Activated naive CD4-positive, alpha-beta T cell treated with anti-CD3 and anti-CD28 coated beads for 36 hours (primary cell): ENCODE data around the gene BCL11B. TPM values are rescaled to one million over a fixed set of nuclear protein-coding genes. Genes with fewer than 3 reads are reported as not detected.

Experiments
- CTCF ChIA-PET: fragments of 350-600 bp; sonication (Branson Sonifier 250); formaldehyde crosslinking; loops from one replicate; lab custom pipeline; 2021; ENCODE audit warnings: antibody characterized with exemption; lab: Charles Lee
- DNase-seq: peaks from one replicate; pipeline ENCODE4 v3.0.0-alpha.2; 2020
- H3K27ac Mint-ChIP-seq: one replicate; pipeline ENCODE4 v1.8.0; 2021; ENCODE audit warnings: mild to moderate bottlenecking, mixed read lengths
- H3K27me3 Mint-ChIP-seq: one replicate; pipeline ENCODE4 v1.8.0; 2021; ENCODE audit warnings: low read depth, mixed read lengths
- H3K36me3 Mint-ChIP-seq: one replicate; pipeline ENCODE4 v1.8.0; 2021; ENCODE audit warnings: low read depth, mixed read lengths
- H3K4me1 Mint-ChIP-seq: one replicate; pipeline ENCODE4 v1.8.0; 2021; ENCODE audit warnings: low read depth, mixed read lengths
- H3K4me3 Mint-ChIP-seq: one replicate; pipeline ENCODE4 v1.8.0; 2021; ENCODE audit warnings: mild to moderate bottlenecking, moderate library complexity, mixed read lengths
- H3K9me3 Mint-ChIP-seq: one replicate; pipeline ENCODE4 v1.8.0; 2021; ENCODE audit warnings: mixed read lengths
- intact Hi-C: fragments of 100-400 bp; cut with micrococcal nuclease; formaldehyde crosslinking; loops from one replicate; pipeline ENCODE4 v1.15.1; 2023
- total RNA-seq, 2 experiments: library from RNA; stranded (reverse); gene quantifications; one replicate each; pipeline ENCODE4 v1.2.3, GENCODE V29; 2021

BCL11B gene
- total RNA-seq, 2 experiments from 2014 or later = 71.7 to 71.9 TPM

- H3K36me3 Mint-ChIP-seq = peaks cover 19% of the 10 kb centered on the region
- intact Hi-C loops = loop anchor here (1.0 to 10.0 kb wide), 12 partner anchors 196 to 1966 kb away; partner anchors contain the start of genes CCNK and EVL
- peak; percentile 73 for DNase-seq
- CTCF ChIA-PET = interaction anchor here (0.9 to 1.4 kb wide), 5 partner anchors 23 to 95 kb away, joined by 3 to 4 read pairs (median 3); no protein-coding TSS in a partner anchor
- peaks cover 33% of the 10 kb centered on the region for H3K4me1 Mint-ChIP-seq
- peak overlapping the region; percentile 97 for H3K27ac Mint-ChIP-seq
- no peaks in the 10 kb centered on the region for H3K9me3 Mint-ChIP-seq
- H3K27me3 Mint-ChIP-seq = no peaks in the 10 kb centered on the region
- H3K4me3 Mint-ChIP-seq = peak overlapping the region; percentile 96
Measured at GRCh38 chr14:99272899-99273765, 1.1 kb upstream of the BCL11B start.

DNA sequence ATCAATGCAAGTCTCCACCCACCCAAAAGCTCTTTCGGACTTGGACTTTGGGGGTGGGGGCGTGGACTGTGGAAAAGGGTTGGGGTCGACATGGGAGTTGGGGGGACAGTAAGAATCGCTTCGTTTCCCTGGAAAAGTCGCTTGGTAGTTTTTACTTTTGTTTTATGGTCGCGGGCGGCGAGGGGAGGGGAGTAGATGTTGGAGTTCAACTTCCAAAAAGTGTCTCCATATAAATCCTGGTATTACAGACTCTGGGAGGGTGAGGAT, 568 bp upstream of the BCL11B start:
- no peak for DNase-seq
- peak overlapping the region; percentile 96 for H3K4me3 Mint-ChIP-seq
- CTCF ChIA-PET = interaction anchor here (0.6 to 1.4 kb wide), 7 partner anchors 22 to 1062 kb away, joined by 3 to 7 read pairs (median 4); no protein-coding TSS in a partner anchor
- H3K36me3 Mint-ChIP-seq = peaks cover 24% of the 10 kb centered on the region
- peak overlapping the region; percentile 97 for H3K27ac Mint-ChIP-seq
- H3K9me3 Mint-ChIP-seq = no peaks in the 10 kb centered on the region
- intact Hi-C loops = loop anchor here (1.0 to 10.0 kb wide), 12 partner anchors 196 to 1965 kb away; partner anchors contain the start of genes CCNK and EVL
- H3K27me3 Mint-ChIP-seq = no peaks in the 10 kb centered on the region
- peaks cover 27% of the 10 kb centered on the region for H3K4me1 Mint-ChIP-seq

DNA sequence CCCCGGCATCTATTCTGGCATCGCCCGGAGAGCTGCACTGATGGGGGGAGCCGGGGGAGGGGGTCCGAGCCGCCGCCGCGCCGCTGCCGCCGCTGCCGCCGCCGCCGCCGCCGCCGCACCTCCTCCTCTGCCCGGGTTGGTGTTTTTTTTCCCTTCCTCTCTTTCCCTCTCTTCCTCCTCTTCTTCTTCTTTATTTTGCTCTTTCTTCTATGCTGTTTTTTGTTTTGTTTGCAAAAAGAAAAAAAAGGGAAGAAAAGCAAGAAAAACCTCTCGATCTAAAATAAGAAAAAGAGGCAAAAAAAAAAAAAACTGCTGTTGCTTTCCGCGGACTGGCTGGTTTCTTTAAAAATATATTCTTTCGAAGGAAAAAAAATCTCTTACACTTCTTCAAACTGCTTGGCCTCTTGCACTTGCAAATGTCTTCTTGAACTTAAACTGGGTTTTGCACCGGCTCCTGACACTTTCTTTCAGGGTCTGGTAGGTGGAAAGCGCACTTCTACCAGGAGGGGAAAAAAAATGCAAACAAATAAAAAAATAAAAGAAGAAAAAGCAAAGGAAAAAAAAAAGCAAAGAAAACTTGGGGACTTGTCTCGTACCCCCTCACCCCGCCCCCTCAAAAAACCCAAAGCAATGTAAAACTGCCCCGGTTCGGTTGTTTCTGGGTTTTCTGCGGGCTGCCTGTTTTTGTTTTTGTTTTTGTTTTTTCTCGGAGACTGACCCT, 616 bp downstream of the BCL11B start:
- DNase-seq = no peak
- Mint-ChIP-seq H3K27ac (peak overlapping the region; percentile 97), H3K4me3 (peak overlapping the region; percentile 96), H3K4me1 (peaks cover 22% of the 10 kb centered on the region), H3K9me3 (no peaks in the 10 kb centered on the region), H3K27me3 (no peaks in the 10 kb centered on the region), H3K36me3 (peaks cover 34% of the 10 kb centered on the region)
- CTCF ChIA-PET = interaction anchor here (0.6 to 1.4 kb wide), 8 partner anchors 9 to 1134 kb away, joined by 3 to 7 read pairs (median 3); no protein-coding TSS in a partner anchor
- intact Hi-C loops = loop anchor here (5.0 to 10.0 kb wide), 4 partner anchors 567 to 1964 kb away; partner anchors contain the start of gene EVL

GRCh38 chr14:99270458-99271220, 1.4 kb downstream of the BCL11B start:
- H3K27ac Mint-ChIP-seq = peak overlapping the region; percentile 97
- H3K9me3 Mint-ChIP-seq = no peaks in the 10 kb centered on the region
- H3K4me3 Mint-ChIP-seq = peak overlapping the region; percentile 96
- no peaks in the 10 kb centered on the region for H3K27me3 Mint-ChIP-seq
- CTCF ChIA-PET = interaction anchor here (0.6 to 1.1 kb wide), 3 partner anchors 8 to 1095 kb away, joined by 3 to 4 read pairs (median 3); no protein-coding TSS in a partner anchor
- H3K4me1 Mint-ChIP-seq = peaks cover 21% of the 10 kb centered on the region
- intact Hi-C loops = loop anchor here (5.0 to 10.0 kb wide), 4 partner anchors 566 to 1963 kb away; partner anchors contain the start of gene EVL
- DNase-seq = peak; percentile 45
- peaks cover 37% of the 10 kb centered on the region for H3K36me3 Mint-ChIP-seq

- CTCF ChIA-PET = interaction anchor here (0.7 to 3.9 kb wide), 5 partner anchors 24 to 80 kb away, joined by 3 to 20 read pairs (median 4); no protein-coding TSS in a partner anchor
- peak; percentile 22 for DNase-seq
Measured at GRCh38 chr14:99268810-99269707, 2.9 kb downstream of the BCL11B start.

GRCh38 chr14:99267837-99268781, 3.9 kb downstream of the BCL11B start:
- Mint-ChIP-seq H3K4me3 (peak overlapping the region; percentile 96), H3K27ac (peak overlapping the region; percentile 95), H3K27me3 (no peaks in the 10 kb centered on the region), H3K36me3 (peaks cover 59% of the 10 kb centered on the region), H3K9me3 (no peaks in the 10 kb centered on the region), H3K4me1 (peaks cover 34% of the 10 kb centered on the region)
- intact Hi-C loops = loop anchor here (2.0 to 10.0 kb wide), 4 partner anchors 326 to 1073 kb away; no protein-coding TSS in a partner anchor
- CTCF ChIA-PET = interaction anchor here (0.6 to 5.0 kb wide), 17 partner anchors 16 to 1125 kb away, joined by 3 to 44 read pairs (median 4); no protein-coding TSS in a partner anchor
- peak; percentile 52 for DNase-seq

More at GRCh38 chr14:99268810-99269707, 2.9 kb downstream of the BCL11B start:
- Mint-ChIP-seq H3K27me3 (no peaks in the 10 kb centered on the region), H3K4me3 (peak overlapping the region; percentile 96), H3K36me3 (peaks cover 51% of the 10 kb centered on the region), H3K27ac (peak overlapping the region; percentile 95), H3K9me3 (no peaks in the 10 kb centered on the region), H3K4me1 (peaks cover 24% of the 10 kb centered on the region)
- intact Hi-C loops = loop anchor here (5.0 to 10.0 kb wide), 3 partner anchors 327 to 754 kb away; no protein-coding TSS in a partner anchor

GRCh38 chr14:99267381-99267780, 4.6 kb downstream of the BCL11B start:
- Mint-ChIP-seq H3K36me3 (peaks cover 67% of the 10 kb centered on the region), H3K9me3 (no peaks in the 10 kb centered on the region), H3K27ac (peak overlapping the region; percentile 95), H3K27me3 (no peaks in the 10 kb centered on the region), H3K4me1 (peaks cover 37% of the 10 kb centered on the region), H3K4me3 (peak overlapping the region; percentile 96)
- CTCF ChIA-PET = interaction anchor here (0.6 to 5.0 kb wide), 19 partner anchors 15 to 1125 kb away, joined by 3 to 44 read pairs (median 4); no protein-coding TSS in a partner anchor
- DNase-seq = no peak
- intact Hi-C loops = loop anchor here (2.0 to 10.0 kb wide), 4 partner anchors 325 to 1073 kb away; no protein-coding TSS in a partner anchor

DNA sequence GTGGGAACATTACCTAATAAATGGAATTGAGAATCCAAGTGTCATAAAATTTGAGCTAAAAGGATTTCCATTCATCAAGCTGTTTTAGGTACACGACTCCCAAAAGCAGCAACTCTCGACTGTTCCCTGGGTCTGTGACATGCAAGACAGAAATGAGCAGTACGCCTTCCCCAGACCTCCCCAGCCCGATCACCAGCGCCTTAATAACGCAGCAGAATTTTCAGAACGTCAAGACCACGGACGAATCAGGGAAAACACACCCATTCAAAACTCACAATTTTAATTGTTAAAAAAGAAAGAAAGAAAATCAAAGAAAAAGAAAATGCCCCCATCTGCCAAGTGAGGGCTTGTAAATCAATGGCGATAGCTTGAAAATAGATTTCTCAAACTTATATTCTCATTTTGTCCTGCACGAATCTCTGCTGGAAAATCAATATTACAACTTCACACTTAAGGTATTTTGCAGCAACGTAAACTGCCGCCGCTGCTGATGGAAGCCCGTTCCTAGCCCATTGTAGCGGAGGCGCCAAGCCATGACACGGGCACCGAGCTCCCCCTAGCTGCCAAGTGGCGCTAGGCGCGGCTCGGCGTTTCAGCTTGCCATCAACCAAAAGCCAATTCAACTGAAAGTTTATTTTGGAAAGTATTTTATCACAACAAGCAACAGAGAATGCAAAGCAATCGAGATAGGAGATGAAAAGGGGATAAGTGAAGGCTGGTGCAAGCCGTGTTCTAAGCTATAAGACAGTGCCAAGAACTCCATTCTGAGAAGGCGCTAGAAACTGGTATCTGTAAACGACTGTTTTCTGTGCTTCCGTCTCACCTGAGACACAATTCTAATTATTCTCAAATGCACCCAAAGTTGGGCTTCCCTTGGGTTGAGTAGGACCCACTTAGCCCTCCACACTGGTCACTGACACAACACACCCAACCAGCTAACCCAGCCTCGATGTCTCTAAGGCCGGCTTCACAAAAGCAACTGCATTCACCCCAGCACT, 5.5 kb downstream of the BCL11B start:
- CTCF ChIA-PET = interaction anchor here (0.6 to 5.0 kb wide), 23 partner anchors 11 to 1037 kb away, joined by 3 to 44 read pairs (median 5); no protein-coding TSS in a partner anchor
- intact Hi-C loops = loop anchor here (1.0 to 10.0 kb wide), 5 partner anchors 74 to 1072 kb away; no protein-coding TSS in a partner anchor
- no peaks in the 10 kb centered on the region for H3K27me3 Mint-ChIP-seq
- peak overlapping the region; percentile 95 for H3K27ac Mint-ChIP-seq
- peak; percentile 93 for DNase-seq
- peaks cover 44% of the 10 kb centered on the region for H3K4me1 Mint-ChIP-seq
- peak overlapping the region; percentile 96 for H3K4me3 Mint-ChIP-seq
- no peaks in the 10 kb centered on the region for H3K9me3 Mint-ChIP-seq
- H3K36me3 Mint-ChIP-seq = peaks cover 71% of the 10 kb centered on the region

GRCh38 chr14:99265571-99265970, 6.4 kb downstream of the BCL11B start:
- peak overlapping the region; percentile 96 for H3K4me3 Mint-ChIP-seq
- H3K27ac Mint-ChIP-seq = peak overlapping the region; percentile 95
- H3K36me3 Mint-ChIP-seq = peaks cover 78% of the 10 kb centered on the region
- H3K27me3 Mint-ChIP-seq = no peaks in the 10 kb centered on the region
- peak; percentile 39 for DNase-seq
- intact Hi-C loops = loop anchor here (5.0 to 10.0 kb wide), 3 partner anchors 323 to 751 kb away; no protein-coding TSS in a partner anchor
- H3K4me1 Mint-ChIP-seq = peaks cover 52% of the 10 kb centered on the region
- CTCF ChIA-PET = interaction anchor here (0.9 to 5.0 kb wide), 15 partner anchors 11 to 372 kb away, joined by 3 to 44 read pairs (median 5); no protein-coding TSS in a partner anchor
- H3K9me3 Mint-ChIP-seq = no peaks in the 10 kb centered on the region
